Parathyroid adenoma (tissue), 2 donors: ENCODE data around the gene MRPL44.

Experiments
- H2AFZ ChIP-seq: fragments of 300-600 bp; sonication (generic); one replicate; pipeline ENCODE4 v1.7.0; 2017; ENCODE audit warnings: antibody characterized with exemption, mild to moderate bottlenecking
- H3K27ac ChIP-seq: fragments of 300-600 bp; sonication (generic); one replicate; pipeline ENCODE4 v1.7.0; 2017
- H3K27me3 ChIP-seq: fragments of 300-600 bp; sonication (generic); one replicate; pipeline ENCODE4 v1.7.0; 2017; ENCODE audit warnings: low read length; ENCODE audit not compliant: control insufficient read depth, insufficient read depth
- H3K36me3 ChIP-seq: fragments of 300-600 bp; sonication (generic); one replicate; pipeline ENCODE4 v1.7.0; 2017; ENCODE audit warnings: low read length; ENCODE audit not compliant: control insufficient read depth, insufficient read depth
- H3K4me1 ChIP-seq: fragments of 300-600 bp; sonication (generic); one replicate; pipeline ENCODE4 v1.7.0; 2017; ENCODE audit warnings: control low read depth
- H3K4me2 ChIP-seq: fragments of 300-600 bp; sonication (generic); one replicate; pipeline ENCODE4 v1.7.0; 2017; ENCODE audit warnings: low read length
- H3K4me3 ChIP-seq: fragments of 300-600 bp; sonication (generic); one replicate; pipeline ENCODE4 v1.7.0; 2017; ENCODE audit warnings: low read depth, low read length
- H3K79me2 ChIP-seq: fragments of 300-600 bp; sonication (generic); one replicate; pipeline ENCODE4 v1.7.0; 2017; ENCODE audit warnings: control low read depth
- H3K9ac ChIP-seq: fragments of 300-600 bp; sonication (generic); one replicate; pipeline ENCODE4 v1.7.0; 2017; ENCODE audit warnings: mild to moderate bottlenecking
- H3K9me3 ChIP-seq: fragments of 300-600 bp; sonication (generic); one replicate; pipeline ENCODE4 v1.7.0; 2017; ENCODE audit warnings: low read length; ENCODE audit not compliant: control insufficient read depth
- CTCF ChIP-seq: fragments of 300-600 bp; sonication (generic); IDR thresholded peaks from one replicate; pipeline ENCODE4 v1.7.0; 2017; ENCODE audit warnings: antibody characterized with exemption, mild to moderate bottlenecking
- donor health status: primary hyperparathyroidism.

The MRPL44 gene

DNA sequence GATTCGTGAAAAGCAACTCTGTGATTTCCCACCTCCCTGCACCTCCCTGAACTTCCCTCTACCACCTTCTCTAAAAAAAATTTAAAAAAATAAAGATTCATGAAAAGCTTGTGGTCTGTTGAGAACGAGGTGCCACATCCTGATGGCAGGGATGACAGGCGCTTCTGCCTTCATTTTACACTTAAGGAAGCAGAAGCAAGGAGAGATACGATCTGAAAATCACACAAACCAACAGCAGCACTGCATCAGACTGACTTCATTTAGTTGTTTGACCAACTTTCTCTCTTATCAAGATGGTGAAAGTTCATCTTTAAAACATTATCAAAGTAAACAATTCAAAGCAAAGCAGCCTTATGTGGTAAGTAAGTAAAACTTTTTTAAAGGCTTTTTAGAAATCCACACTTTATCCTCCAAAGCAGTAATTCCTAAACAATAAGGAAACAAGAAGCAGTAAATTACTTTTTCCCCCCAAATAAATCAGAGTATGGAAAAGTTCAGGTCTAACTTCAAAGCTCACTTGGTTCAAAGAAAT is 27.6 kb upstream of the MRPL44 start:
- H2AFZ ChIP-seq = no peak overlapping the region
- peak overlapping the region; percentile 19 for H3K4me3 ChIP-seq
- no peaks in the 10 kb centered on the region for H3K9me3 ChIP-seq
- H3K27ac ChIP-seq = peak overlapping the region; percentile 52
- H3K4me2 ChIP-seq = peak overlapping the region; percentile 14
- TF ChIP-seq CTCF = no peak
- no peak overlapping the region for H3K9ac ChIP-seq
- peaks cover 28% of the 10 kb centered on the region for H3K79me2 ChIP-seq
- peaks cover 26% of the 10 kb centered on the region for H3K4me1 ChIP-seq
- no peaks in the 10 kb centered on the region for H3K36me3 ChIP-seq
- no peaks in the 10 kb centered on the region for H3K27me3 ChIP-seq

- Histone ChIP-seq H3K9me3 (no peaks in the 10 kb centered on the region), H3K9ac (no peak overlapping the region), H3K36me3 (no peaks in the 10 kb centered on the region), H2AFZ (peak overlapping the region; percentile 18), H3K4me1 (peaks cover 31% of the 10 kb centered on the region), H3K4me2 (peak overlapping the region; percentile 14), H3K79me2 (peaks cover 31% of the 10 kb centered on the region), H3K27me3 (no peaks in the 10 kb centered on the region), H3K27ac (peak overlapping the region; percentile 52), H3K4me3 (no peak overlapping the region)
- no peak for TF ChIP-seq CTCF
Observed at GRCh38 chr2:223930103-223930976, 26.9 kb upstream of the MRPL44 start.

GRCh38 chr2:223932816-223933800 is 24.2 kb upstream of the MRPL44 start:
- Histone ChIP-seq H3K27me3 (no peaks in the 10 kb centered on the region), H3K36me3 (no peaks in the 10 kb centered on the region), H3K4me2 (no peak overlapping the region), H3K4me3 (no peak overlapping the region), H3K9ac (no peak overlapping the region), H3K79me2 (peaks cover 34% of the 10 kb centered on the region), H3K9me3 (no peaks in the 10 kb centered on the region), H3K27ac (no peak overlapping the region), H3K4me1 (peaks cover 42% of the 10 kb centered on the region), H2AFZ (no peak overlapping the region)
- no peak for TF ChIP-seq CTCF

DNA sequence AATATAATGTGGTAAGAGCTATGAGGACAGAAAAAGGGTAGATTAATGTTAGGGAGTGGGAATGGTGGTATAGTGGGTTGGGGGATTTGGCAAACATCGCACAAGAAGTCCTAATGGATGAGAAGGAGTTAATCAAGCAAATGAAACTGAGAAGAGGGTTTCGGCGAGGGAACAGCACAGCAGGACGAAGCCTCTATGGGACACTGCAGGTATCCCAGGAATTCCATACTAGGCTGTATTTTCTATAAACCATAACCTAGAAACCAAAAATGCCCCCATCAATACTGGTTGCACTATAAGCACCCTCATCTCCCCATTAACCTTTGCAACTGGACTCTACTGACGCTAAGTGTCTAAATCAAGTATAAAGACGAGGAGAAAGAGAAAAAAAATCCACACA is 22.4 kb upstream of the MRPL44 start:
- no peak overlapping the region for H3K4me2 ChIP-seq
- no peak overlapping the region for H2AFZ ChIP-seq
- no peak for TF ChIP-seq CTCF
- no peak overlapping the region for H3K4me3 ChIP-seq
- H3K27ac ChIP-seq = no peak overlapping the region
- H3K9me3 ChIP-seq = no peaks in the 10 kb centered on the region
- H3K4me1 ChIP-seq = peaks cover 40% of the 10 kb centered on the region
- H3K79me2 ChIP-seq = peaks cover 46% of the 10 kb centered on the region
- no peaks in the 10 kb centered on the region for H3K27me3 ChIP-seq
- H3K36me3 ChIP-seq = no peaks in the 10 kb centered on the region
- H3K9ac ChIP-seq = no peak overlapping the region
